MM.1S (cell line): ENCODE results near the gene GPR3.
"Not testable (repeated sequence)": the region's sequence is repeated elsewhere in the genome, so short reads cannot be mapped to it uniquely, and the experiment has no call there.

ENCODE experiments used
- DNase-seq: peaks from one replicate; pipeline ENCODE4 v3.0.0-alpha.2; 2015
- H2AFZ ChIP-seq: fragments of 300-600 bp; sonication (generic); 2 replicates; pipeline ENCODE4 v1.6.0; 2016; ENCODE audit warnings: antibody characterized with exemption, low read length
- H3F3A ChIP-seq: fragments of 300-600 bp; sonication (generic); 2 replicates; pipeline ENCODE4 v1.6.1; 2016; ENCODE audit warnings: mild to moderate bottlenecking, antibody characterized with exemption, low read length, moderate library complexity, mixed read lengths; ENCODE audit not compliant: insufficient read depth
- H3K27ac ChIP-seq: fragments of 300-600 bp; sonication (generic); 2 replicates; pipeline ENCODE4 v1.5.1; 2016; ENCODE audit warnings: mild to moderate bottlenecking, low read length
- H3K27me3 ChIP-seq: fragments of 300-600 bp; sonication (generic); replicated peaks from 2 replicates; pipeline ENCODE4 v1.6.0; 2016; ENCODE audit warnings: low read length; ENCODE audit not compliant: insufficient read depth
- H3K36me3 ChIP-seq: fragments of 300-600 bp; sonication (generic); replicated peaks from 2 replicates; pipeline ENCODE4 v1.6.1; 2016; ENCODE audit warnings: mild to moderate bottlenecking, low read length, mixed read lengths; ENCODE audit not compliant: insufficient read depth
- H3K4me1 ChIP-seq: fragments of 300-600 bp; sonication (generic); 2 replicates; pipeline ENCODE4 v1.6.1; 2016; ENCODE audit warnings: low read length, mixed read lengths
- H3K4me2 ChIP-seq: fragments of 300-600 bp; sonication (generic); 2 replicates; pipeline ENCODE4 v1.6.0; 2016; ENCODE audit warnings: low read depth, low read length
- H3K4me3 ChIP-seq: fragments of 300-600 bp; sonication (generic); 2 replicates; pipeline ENCODE4 v1.5.1; 2016; ENCODE audit warnings: low read length, mixed read lengths
- H3K79me2 ChIP-seq: fragments of 300-600 bp; sonication (generic); 2 replicates; pipeline ENCODE4 v1.6.1; 2016; ENCODE audit warnings: mixed run types, low read length, mixed read lengths
- H3K9ac ChIP-seq: fragments of 300-600 bp; sonication (generic); 2 replicates; pipeline ENCODE4 v1.6.1; 2016; ENCODE audit warnings: low read length, mixed read lengths
- H3K9me2 ChIP-seq: fragments of 300-600 bp; sonication (generic); replicated peaks from 2 replicates; pipeline ENCODE4 v1.6.1; 2016; ENCODE audit warnings: mild to moderate bottlenecking, low read length, mixed read lengths; ENCODE audit not compliant: insufficient read depth
- H3K9me3 ChIP-seq: fragments of 300-600 bp; sonication (generic); replicated peaks from 2 replicates; pipeline ENCODE4 v1.6.1; 2016; ENCODE audit warnings: mild to moderate bottlenecking, low read length, mixed read lengths; ENCODE audit not compliant: insufficient read depth
- H4K20me1 ChIP-seq: fragments of 300-600 bp; sonication (generic); 2 replicates; pipeline ENCODE4 v1.6.1; 2016; ENCODE audit warnings: mild to moderate bottlenecking, low read length, moderate library complexity, mixed read lengths; ENCODE audit not compliant: insufficient read depth
- EZH2 ChIP-seq: fragments of 300-600 bp; sonication (generic); optimal IDR thresholded peaks from 2 replicates; pipeline ENCODE3; 2017; ENCODE audit warnings: low read depth, mild to moderate bottlenecking, antibody characterized with exemption, low read length, mixed read lengths
- EZH2phosphoT487 ChIP-seq: fragments of 300-600 bp; sonication (generic); IDR thresholded peaks from 2 replicates; pipeline ENCODE4 v1.6.1; 2018; ENCODE audit warnings: antibody characterized with exemption, low read length
- TF ChIP-seq, protein P1 (sequence below): fragments of 300-600 bp; sonication (generic); IDR thresholded peaks from 2 replicates; pipeline ENCODE4 v1.5.1; 2016; ENCODE audit warnings: antibody characterized with exemption, low read length, mixed read lengths

Gene GPR3

DNA sequence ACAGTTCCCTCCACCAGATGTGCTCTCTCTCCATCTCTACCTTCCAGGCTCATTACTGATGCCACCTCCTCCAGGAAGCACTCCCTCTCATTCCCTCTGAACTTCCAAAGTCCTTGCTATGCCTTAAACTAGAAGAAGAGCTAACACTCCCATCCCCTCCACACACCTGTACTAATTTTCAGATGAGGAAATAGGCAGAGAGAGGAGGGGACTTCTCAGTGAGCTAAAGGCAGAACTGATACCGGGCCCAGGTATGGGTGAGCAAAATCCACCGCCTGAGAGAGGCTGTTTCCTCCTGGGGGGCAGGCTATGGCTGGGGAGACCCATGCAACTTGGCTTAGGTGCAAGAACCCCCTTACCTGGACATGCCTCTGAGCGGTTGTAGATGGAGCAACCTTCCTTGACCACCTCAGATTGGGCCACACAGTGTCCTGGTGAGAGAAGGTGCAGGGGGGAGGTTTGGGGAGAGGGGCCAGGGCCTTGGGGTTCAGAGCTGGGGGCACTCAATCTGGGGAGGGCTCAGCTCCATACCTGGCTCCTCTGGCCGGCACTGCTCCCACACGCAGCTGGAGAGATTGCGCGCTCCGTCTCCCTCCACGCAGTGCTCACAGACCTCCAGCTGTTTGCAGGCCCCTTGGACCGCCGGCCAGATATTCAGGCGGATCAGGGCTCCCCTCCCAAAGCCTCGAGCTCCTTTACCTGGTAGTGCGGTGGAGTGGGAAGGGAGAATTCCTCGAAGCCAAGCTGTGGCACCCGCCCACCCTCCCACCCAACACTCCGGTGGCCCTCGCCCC lies 10.3 kb upstream of the GPR3 start:
- Histone ChIP-seq H3K4me1 (no peaks in the 10 kb centered on the region), H3K36me3 (no peaks in the 10 kb centered on the region), H3K27ac (no peak overlapping the region), H4K20me1 (no peaks in the 10 kb centered on the region), H3K9ac (no peak overlapping the region), H3K4me3 (no peak overlapping the region), H3K79me2 (no peaks in the 10 kb centered on the region), H3F3A (no peaks in the 10 kb centered on the region), H3K9me2 (no peaks in the 10 kb centered on the region), H3K9me3 (no peaks in the 10 kb centered on the region), H3K4me2 (no peak overlapping the region), H3K27me3 (0 out of 2 replicates have a peak, but pooled peaks cover 7% of the 10 kb centered on the region), H2AFZ (no peak overlapping the region)
- DNase-seq, result no peak
- TF ChIP-seq, protein P1, sequence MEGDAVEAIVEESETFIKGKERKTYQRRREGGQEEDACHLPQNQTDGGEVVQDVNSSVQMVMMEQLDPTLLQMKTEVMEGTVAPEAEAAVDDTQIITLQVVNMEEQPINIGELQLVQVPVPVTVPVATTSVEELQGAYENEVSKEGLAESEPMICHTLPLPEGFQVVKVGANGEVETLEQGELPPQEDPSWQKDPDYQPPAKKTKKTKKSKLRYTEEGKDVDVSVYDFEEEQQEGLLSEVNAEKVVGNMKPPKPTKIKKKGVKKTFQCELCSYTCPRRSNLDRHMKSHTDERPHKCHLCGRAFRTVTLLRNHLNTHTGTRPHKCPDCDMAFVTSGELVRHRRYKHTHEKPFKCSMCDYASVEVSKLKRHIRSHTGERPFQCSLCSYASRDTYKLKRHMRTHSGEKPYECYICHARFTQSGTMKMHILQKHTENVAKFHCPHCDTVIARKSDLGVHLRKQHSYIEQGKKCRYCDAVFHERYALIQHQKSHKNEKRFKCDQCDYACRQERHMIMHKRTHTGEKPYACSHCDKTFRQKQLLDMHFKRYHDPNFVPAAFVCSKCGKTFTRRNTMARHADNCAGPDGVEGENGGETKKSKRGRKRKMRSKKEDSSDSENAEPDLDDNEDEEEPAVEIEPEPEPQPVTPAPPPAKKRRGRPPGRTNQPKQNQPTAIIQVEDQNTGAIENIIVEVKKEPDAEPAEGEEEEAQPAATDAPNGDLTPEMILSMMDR, result no peak
- no peak for TF ChIP-seq EZH2
- TF ChIP-seq EZH2phosphoT487, result no peak

GRCh38 chr1:27383039-27383605 lies 9.3 kb upstream of the GPR3 start, which contains the start of gene CD164L2:
Gene CD164L2, minus strand, starts transcription at chr1:27383333. Its CDS starts 94 bp downstream, at chr1:27383239.
- TF ChIP-seq EZH2, result no peak
- TF ChIP-seq, protein P1, result no peak
- TF ChIP-seq EZH2phosphoT487, result no peak
- Histone ChIP-seq H2AFZ (no peak within 1 kb of the TSS), H3F3A (no peaks in the 10 kb centered on the region), H3K4me2 (no peak within 1 kb of the TSS), H3K9me3 (no peaks in the 10 kb centered on the region), H4K20me1 (no peaks in the 10 kb centered on the region), H3K79me2 (no peaks in the 10 kb centered on the region), H3K27ac (no peak within 1 kb of the TSS), H3K9me2 (no peaks in the 10 kb centered on the region), H3K4me3 (no peak within 1 kb of the TSS), H3K36me3 (no peaks in the 10 kb centered on the region), H3K27me3 (0 out of 2 replicates have a peak, but pooled peaks cover 7% of the 10 kb centered on the region), H3K9ac (no peak within 1 kb of the TSS), H3K4me1 (no peaks in the 10 kb centered on the region)
- DNase-seq, result no peak

- H3K4me2 ChIP-seq, result no peak overlapping the region
- H3K9me3 ChIP-seq, result no peaks in the 10 kb centered on the region
Measured at GRCh38 chr1:27383661-27384060, 8.8 kb upstream of the GPR3 start.

DNA sequence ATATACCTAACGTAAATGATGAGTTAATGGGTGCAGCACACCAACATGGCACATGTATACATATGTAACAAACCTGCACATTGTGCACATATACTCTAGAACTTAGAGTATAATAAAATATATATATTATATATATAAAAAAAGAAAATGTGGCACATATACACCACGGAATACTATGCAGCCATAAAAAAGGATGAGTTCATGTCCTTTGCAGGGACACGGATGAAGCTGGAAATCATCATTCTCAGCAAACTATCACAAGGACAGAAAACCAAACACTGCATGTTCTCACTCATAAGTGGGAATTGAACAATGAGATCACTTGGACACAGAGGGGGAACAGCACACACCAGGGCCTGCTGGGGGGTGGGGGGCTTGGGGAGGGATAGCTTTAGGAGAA lies 7.6 kb upstream of the GPR3 start:
- H3K4me2 ChIP-seq, H3K4me3 ChIP-seq, H2AFZ ChIP-seq, H4K20me1 ChIP-seq, H3K4me1 ChIP-seq, H3K9me2 ChIP-seq, H3K36me3 ChIP-seq, H3K27ac ChIP-seq, DNase-seq, H3K79me2 ChIP-seq, H3K9me3 ChIP-seq, H3K9ac ChIP-seq, H3F3A ChIP-seq: not testable (repeated sequence)
- H3K27me3 ChIP-seq, result peaks cover 12% of the 10 kb centered on the region; the same call in 1 of the 2 replicates

More at GRCh38 chr1:27383661-27384060, 8.8 kb upstream of the GPR3 start:
- no peak for TF ChIP-seq EZH2
- TF ChIP-seq EZH2phosphoT487, result no peak
- TF ChIP-seq, protein P1, result no peak
- DNase-seq, result no peak
- Histone ChIP-seq H3K4me1 (no peaks in the 10 kb centered on the region), H3K9me2 (no peaks in the 10 kb centered on the region), H3K79me2 (no peaks in the 10 kb centered on the region), H3K9ac (no peak overlapping the region), H3F3A (no peaks in the 10 kb centered on the region), H3K27ac (no peak overlapping the region), H3K27me3 (0 out of 2 replicates have a peak, but pooled peaks cover 7% of the 10 kb centered on the region), H4K20me1 (no peaks in the 10 kb centered on the region), H3K4me3 (no peak overlapping the region), H3K36me3 (no peaks in the 10 kb centered on the region), H2AFZ (no peak overlapping the region)
